GM19372 (cell line): Measurements from ENCODE around the gene MRI1.
"Not testable (repeated sequence)": the region's sequence is repeated elsewhere in the genome, so short reads cannot be mapped to it uniquely, and the experiment has no call there.

Experiments
- ATAC-seq: cut with Tn5 transposase; IDR thresholded peaks from one replicate; pipeline ENCODE4 v1.9.1; 2021; ENCODE audit warnings: mild to moderate bottlenecking, low read depth, moderate library complexity; ENCODE audit not compliant: unreplicated experiment

The MRI1 gene

GRCh38 chr19:13764101-13764807 is at the start of gene MRI1:
MRI1 (plus strand) TSS chr19:13764522; CDS start chr19:13764589, 67 bp downstream.
- peak; percentile 74 for ATAC-seq

GRCh38 chr19:13717194-13717643 is 47.1 kb upstream of the MRI1 start:
- no peak for ATAC-seq

GRCh38 chr19:13718733-13719132 is 45.6 kb upstream of the MRI1 start:
- no peak for ATAC-seq

- ATAC-seq = no peak
Measured at GRCh38 chr19:13722146-13722545, 42.2 kb upstream of the MRI1 start.

- no peak for ATAC-seq
Measured at GRCh38 chr19:13723206-13723605, 41.1 kb upstream of the MRI1 start.

GRCh38 chr19:13726323-13726722 is 38.0 kb upstream of the MRI1 start:
- ATAC-seq = no peak

GRCh38 chr19:13727798-13728197 is 36.5 kb upstream of the MRI1 start:
- no peak for ATAC-seq

GRCh38 chr19:13729859-13730258 is 34.5 kb upstream of the MRI1 start:
- ATAC-seq = no peak

- ATAC-seq = peak; percentile 97
Measured at GRCh38 chr19:13731147-13731964, 33.0 kb upstream of the MRI1 start.

- ATAC-seq = no peak
Measured at GRCh38 chr19:13732337-13732736, 32.0 kb upstream of the MRI1 start.

GRCh38 chr19:13734751-13735150 is 29.6 kb upstream of the MRI1 start:
- ATAC-seq = no peak

- ATAC-seq = no peak
Measured at GRCh38 chr19:13738073-13738472, 26.2 kb upstream of the MRI1 start.

GRCh38 chr19:13741893-13742292 is 22.4 kb upstream of the MRI1 start:
- ATAC-seq = no peak

- ATAC-seq = no peak
Measured at GRCh38 chr19:13742756-13743155, 21.6 kb upstream of the MRI1 start.

GRCh38 chr19:13744174-13744573 is 20.1 kb upstream of the MRI1 start:
- ATAC-seq = no peak

- no peak for ATAC-seq
Measured at GRCh38 chr19:13747098-13747453, 17.2 kb upstream of the MRI1 start.

GRCh38 chr19:13748169-13748828 is 16.0 kb upstream of the MRI1 start:
- ATAC-seq = no peak

- no peak for ATAC-seq
Measured at GRCh38 chr19:13751436-13751835, 12.9 kb upstream of the MRI1 start.

- ATAC-seq = not testable (repeated sequence)
Measured at GRCh38 chr19:13753622-13754021, 10.7 kb upstream of the MRI1 start.

GRCh38 chr19:13756210-13756609 is 8.1 kb upstream of the MRI1 start:
- no peak for ATAC-seq
